Endothelial cell of umbilical vein (primary cell): ENCODE measurements around the gene CACNA1B. TPM values are rescaled to one million over a fixed set of nuclear protein-coding genes. Genes with fewer than 3 reads are reported as not detected.

Experiments
- BruUV-seq: library from RNA; stranded (reverse); fragments of 400-500 nt; replicated peaks from 2 replicates; lab custom pipeline; 2021; lab: Mats Ljungman, UMichigan
- CTCF ChIA-PET: fragments of 300-600, 350-600 bp; sonication (Branson Sonifier 250); formaldehyde crosslinking; loops from one replicate; lab custom pipeline; 2021; ENCODE audit warnings: antibody characterized with exemption, inconsistent platforms; lab: Charles Lee
- POLR2A ChIA-PET: fragments of 300-600, 350-600 bp; sonication (Branson Sonifier 250); formaldehyde crosslinking; loops from one replicate; lab custom pipeline; 2021; ENCODE audit warnings: antibody characterized with exemption, inconsistent platforms; lab: Charles Lee
- DNase-seq: peaks from one replicate; pipeline ENCODE4 v3.0.0-alpha.2; 2011; ENCODE audit warnings: low read depth, low spot score
- FAIRE-seq: peaks from 2 replicates; lab custom pipeline; 2011; peaks lifted over from hg19 to GRCh38; lab: Jason Lieb, UNC
- H2AFZ ChIP-seq: 2 replicates; pipeline ENCODE4 v1.6.0; 2012; ENCODE audit warnings: low read depth, low read length, control low read depth, inconsistent platforms
- H3K27ac ChIP-seq: 2 replicates; pipeline ENCODE4 v1.5.1; 2011; ENCODE audit warnings: low read depth, mild to moderate bottlenecking, control low read depth, low read length, moderate library complexity; ENCODE audit not compliant: insufficient read depth
- H3K27me3 ChIP-seq, 2 experiments: 2 replicates each; pipeline versions ENCODE4 v1.6.0 to v1.6.1; 2011; ENCODE audit warnings: low read length in 2 of 2, mixed read lengths in 1 of 2; ENCODE audit not compliant: control insufficient read depth in 2 of 2, insufficient read depth in 2 of 2
- H3K36me3 ChIP-seq, 2 experiments: 2 replicates in 1 of 2; 3 replicates in 1 of 2; pipeline ENCODE4 v1.5.1; 2011; ENCODE audit warnings: low read length in 2 of 2, mild to moderate bottlenecking in 1 of 2, moderate library complexity in 1 of 2; ENCODE audit not compliant: control insufficient read depth in 2 of 2, insufficient read depth in 2 of 2; ENCODE audit errors: extremely low read depth in 1 of 2
- H3K4me1 ChIP-seq: 3 replicates; pipeline ENCODE4 v1.5.1; 2011; ENCODE audit warnings: mild to moderate bottlenecking, low read length; ENCODE audit not compliant: control insufficient read depth, insufficient read depth; ENCODE audit errors: extremely low read depth
- H3K4me2 ChIP-seq: 2 replicates; pipeline ENCODE4 v1.6.1; 2011; ENCODE audit warnings: low read length, control low read depth, mixed read lengths; ENCODE audit not compliant: insufficient read depth
- H3K4me3 ChIP-seq, 3 experiments: fragments of 200-600 bp in 1 of 3; sonication (generic), shearing (Covaris generic) in 1 of 3; replicated peaks in 1 of 3; 2 replicates each; pipeline ENCODE4 v1.5.1; 2011 to 2016; ENCODE audit warnings: control low read depth in 3 of 3, low read length in 3 of 3, mild to moderate bottlenecking in 2 of 3, inconsistent platforms in 1 of 3, low read depth in 1 of 3, moderate library complexity in 1 of 3; ENCODE audit not compliant: insufficient read depth in 1 of 3
- H3K79me2 ChIP-seq: 2 replicates; pipeline ENCODE4 v1.6.0; 2012; ENCODE audit warnings: low read length, inconsistent platforms; ENCODE audit not compliant: control insufficient read depth, insufficient read depth
- H3K9ac ChIP-seq: replicated peaks from 2 replicates; pipeline ENCODE3; 2011; ENCODE audit warnings: low read length, control low read depth; ENCODE audit not compliant: insufficient read depth; ENCODE audit errors: extremely low read depth
- H3K9me1 ChIP-seq: replicated peaks from 3 replicates; pipeline ENCODE4 v1.6.0; 2011; ENCODE audit warnings: mild to moderate bottlenecking, low read length; ENCODE audit not compliant: control insufficient read depth, insufficient read depth; ENCODE audit errors: extremely low read depth
- H3K9me3 ChIP-seq: replicated peaks from 2 replicates; pipeline ENCODE4 v1.5.1; 2012; ENCODE audit warnings: low read length, inconsistent platforms; ENCODE audit not compliant: control insufficient read depth, insufficient read depth
- H4K20me1 ChIP-seq: replicated peaks from 2 replicates; pipeline ENCODE3; 2011; ENCODE audit warnings: mild to moderate bottlenecking, low read length; ENCODE audit not compliant: control insufficient read depth, insufficient read depth; ENCODE audit errors: extremely low read depth
- CTCF ChIP-seq, 2 donors: IDR thresholded peaks; 1 replicate in 1 of 2; 2 replicates in 1 of 2; pipeline ENCODE4 v1.5.1; 2011; ENCODE audit warnings: low read length in 2 of 2, mild to moderate bottlenecking in 2 of 2, moderate library complexity in 2 of 2, control low read depth in 1 of 2, inconsistent platforms in 1 of 2, low read depth in 1 of 2; ENCODE audit not compliant: insufficient read depth in 1 of 2; ENCODE audit errors: extremely low read depth in 1 of 2
- EZH2 ChIP-seq: IDR thresholded peaks from 2 replicates; pipeline ENCODE4 v1.6.1; 2012; ENCODE audit warnings: borderline replicate concordance, low read depth, mild to moderate bottlenecking, moderate library complexity, low read length, inconsistent platforms; ENCODE audit not compliant: severe bottlenecking
- FOS ChIP-seq: IDR thresholded peaks from 2 replicates; pipeline ENCODE4 v1.6.1; 2011; ENCODE audit warnings: mild to moderate bottlenecking, low read length, moderate library complexity, borderline replicate concordance; ENCODE audit not compliant: insufficient read depth
- GATA2 ChIP-seq: IDR thresholded peaks from 2 replicates; pipeline ENCODE4 v1.7.0; 2011; ENCODE audit warnings: low read depth, mild to moderate bottlenecking, moderate library complexity, mixed read lengths, low read length; ENCODE audit not compliant: insufficient read length, insufficient read depth
- JUN ChIP-seq: IDR thresholded peaks from 2 replicates; pipeline ENCODE4 v1.6.1; 2011; ENCODE audit warnings: borderline replicate concordance, low read depth; ENCODE audit not compliant: insufficient read length, insufficient read depth
- MAX ChIP-seq: IDR thresholded peaks from 2 replicates; pipeline ENCODE4 v1.6.1; 2011; ENCODE audit not compliant: insufficient read depth, insufficient read length
- MYC ChIP-seq: IDR thresholded peaks from one replicate; pipeline ENCODE4 v1.6.1; 2011; ENCODE audit warnings: mild to moderate bottlenecking, low read depth, low read length
- POLR2A ChIP-seq: IDR thresholded peaks from 2 replicates; pipeline ENCODE4 v1.6.1; 2012; ENCODE audit warnings: low read depth, mild to moderate bottlenecking, control low read depth, low read length
- POLR2AphosphoS5 ChIP-seq: IDR thresholded peaks from 2 replicates; pipeline ENCODE4 v1.6.1; 2012; ENCODE audit warnings: low read depth, mild to moderate bottlenecking, control low read depth, low read length, moderate library complexity; ENCODE audit not compliant: insufficient read depth
- dilution Hi-C: fragments of 300-500 bp; cut with MboI; formaldehyde crosslinking; loops from one replicate; pipeline ENCODE4 v1.15.0; 2019; ENCODE audit warnings: low sequenced_read_pairs; ENCODE audit not compliant: extremely low pct_ligation_motif_present
- intact Hi-C: fragments of 100-400 bp; cut with micrococcal nuclease; formaldehyde crosslinking; loops from one replicate; pipeline ENCODE4 v1.10.0; 2022
- polyA plus RNA-seq, 4 experiments: library from polyadenylated mRNA; depleted of rRNA in 3 of 4; stranded (reverse) in 3 of 4; unstranded in 1 of 4; fragments of >200 nt; gene quantifications; 2 replicates each; pipeline versions ENCODE4 v1.2.1 to v1.2.3, GENCODE V29; 2011 to 2012; ENCODE audit warnings: missing spikeins in 1 of 4
- total RNA-seq: library from RNA; stranded (reverse); gene quantifications from 2 replicates; pipeline ENCODE4 v1.2.3, GENCODE V29; 2021

CACNA1B gene
- total and polyA plus RNA-seq, 2 donors (not counting 3 experiments of a cell fraction or from before 2014, with no cell fraction given) = 0.11 to 0.41 TPM

- intact Hi-C loops (no loop called here), dilution Hi-C loops (no loop called here)
- Histone ChIP-seq H3K4me2 (no peak overlapping the region), H3K27ac (no peak overlapping the region), H3K27me3 (no peaks in the 10 kb centered on the region), H3K4me1 (no peaks in the 10 kb centered on the region), H3K36me3 (no peaks in the 10 kb centered on the region), H3K79me2 (no peaks in the 10 kb centered on the region), H4K20me1 (no peaks in the 10 kb centered on the region), H2AFZ (no peak overlapping the region), H3K9ac (no peak overlapping the region), H3K4me3 (no peak overlapping the region), H3K9me3 (no peaks in the 10 kb centered on the region), H3K9me1 (no peaks in the 10 kb centered on the region)
- ChIA-PET POLR2A (no interaction called here), CTCF (no interaction called here)
- FAIRE-seq (no peak), DNase-seq (no peak)
- no TSS peak for BruUV-seq
- TF ChIP-seq EZH2 = no peak
- TF ChIP-seq MYC = no peak
- TF ChIP-seq JUN = no peak
- TF ChIP-seq POLR2AphosphoS5 = no peak
- no peak for TF ChIP-seq POLR2A
- no peak for TF ChIP-seq FOS
- TF ChIP-seq MAX = no peak
- no peak for TF ChIP-seq CTCF (IDR thresholded peaks at IDR 0.05; ENCODE audit: extremely low read depth in 1 of 2, insufficient read depth in 1 of 2, low read depth in 1 of 2, low read length in 2 of 2)
- TF ChIP-seq GATA2 = no peak
These were observed 206.3 kb downstream of the CACNA1B start for GRCh38 chr9:138083873-138084272.
